ENCODE data around the gene MMP28.
A peak's percentile ranks its signal among the peaks of the same experiment; 100 is the strongest.

Gene MMP28

DNA sequence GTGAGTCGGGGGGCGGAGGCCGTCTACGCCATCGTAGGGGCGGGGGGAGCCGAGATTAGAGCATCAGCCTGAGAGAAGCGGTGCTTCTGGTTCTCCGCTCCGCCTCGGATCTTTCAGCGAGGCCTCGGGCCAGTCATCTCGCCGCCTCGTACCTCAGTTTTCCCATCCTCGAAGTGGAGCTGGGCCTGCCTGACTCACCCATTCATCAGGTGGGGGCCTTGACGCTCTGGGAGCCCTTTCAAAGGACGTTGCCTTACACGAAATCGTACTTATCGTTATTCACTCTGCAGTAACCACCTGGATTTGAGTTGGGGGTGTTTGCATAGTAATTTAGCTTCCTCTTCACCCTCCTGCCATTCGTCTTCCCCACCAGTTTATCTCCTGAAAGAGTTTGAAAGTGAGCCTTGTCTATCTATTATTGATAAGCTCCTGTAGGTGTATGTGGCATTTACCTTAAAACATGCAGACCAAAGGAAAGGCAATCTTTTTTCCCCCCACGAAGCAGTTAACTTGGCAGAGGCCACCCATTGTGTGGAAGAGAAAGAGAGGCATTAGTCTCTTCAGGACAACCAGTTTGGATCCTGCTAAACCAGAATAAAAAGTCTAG lies 14.5 kb upstream of the MMP28 start:
- Histone ChIP-seq H3K4me3 (ENCODE audit: low read depth, low read length) (peak overlapping the region; percentile 94), H3K9me3 (ENCODE audit: control insufficient read depth, low read length) (no peaks in the 10 kb centered on the region), H3K27me3 (ENCODE audit: control insufficient read depth, insufficient read depth, low read length) (no peaks in the 10 kb centered on the region), H3K4me2 (ENCODE audit: low read length) (peak overlapping the region; percentile 83), H3K4me1 (peaks cover 4% of the 10 kb centered on the region), H3K79me2 (peaks cover 28% of the 10 kb centered on the region), H2AFZ (peak overlapping the region; percentile 90), H3K9ac (peak overlapping the region; percentile 99), H3K27ac (peak overlapping the region; percentile 99), H3K36me3 (ENCODE audit: control insufficient read depth, insufficient read depth, low read length) (no peaks in the 10 kb centered on the region)
- TF ChIP-seq, protein P1, sequence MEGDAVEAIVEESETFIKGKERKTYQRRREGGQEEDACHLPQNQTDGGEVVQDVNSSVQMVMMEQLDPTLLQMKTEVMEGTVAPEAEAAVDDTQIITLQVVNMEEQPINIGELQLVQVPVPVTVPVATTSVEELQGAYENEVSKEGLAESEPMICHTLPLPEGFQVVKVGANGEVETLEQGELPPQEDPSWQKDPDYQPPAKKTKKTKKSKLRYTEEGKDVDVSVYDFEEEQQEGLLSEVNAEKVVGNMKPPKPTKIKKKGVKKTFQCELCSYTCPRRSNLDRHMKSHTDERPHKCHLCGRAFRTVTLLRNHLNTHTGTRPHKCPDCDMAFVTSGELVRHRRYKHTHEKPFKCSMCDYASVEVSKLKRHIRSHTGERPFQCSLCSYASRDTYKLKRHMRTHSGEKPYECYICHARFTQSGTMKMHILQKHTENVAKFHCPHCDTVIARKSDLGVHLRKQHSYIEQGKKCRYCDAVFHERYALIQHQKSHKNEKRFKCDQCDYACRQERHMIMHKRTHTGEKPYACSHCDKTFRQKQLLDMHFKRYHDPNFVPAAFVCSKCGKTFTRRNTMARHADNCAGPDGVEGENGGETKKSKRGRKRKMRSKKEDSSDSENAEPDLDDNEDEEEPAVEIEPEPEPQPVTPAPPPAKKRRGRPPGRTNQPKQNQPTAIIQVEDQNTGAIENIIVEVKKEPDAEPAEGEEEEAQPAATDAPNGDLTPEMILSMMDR (IDR thresholded peaks at IDR 0.05) = no peak

DNA sequence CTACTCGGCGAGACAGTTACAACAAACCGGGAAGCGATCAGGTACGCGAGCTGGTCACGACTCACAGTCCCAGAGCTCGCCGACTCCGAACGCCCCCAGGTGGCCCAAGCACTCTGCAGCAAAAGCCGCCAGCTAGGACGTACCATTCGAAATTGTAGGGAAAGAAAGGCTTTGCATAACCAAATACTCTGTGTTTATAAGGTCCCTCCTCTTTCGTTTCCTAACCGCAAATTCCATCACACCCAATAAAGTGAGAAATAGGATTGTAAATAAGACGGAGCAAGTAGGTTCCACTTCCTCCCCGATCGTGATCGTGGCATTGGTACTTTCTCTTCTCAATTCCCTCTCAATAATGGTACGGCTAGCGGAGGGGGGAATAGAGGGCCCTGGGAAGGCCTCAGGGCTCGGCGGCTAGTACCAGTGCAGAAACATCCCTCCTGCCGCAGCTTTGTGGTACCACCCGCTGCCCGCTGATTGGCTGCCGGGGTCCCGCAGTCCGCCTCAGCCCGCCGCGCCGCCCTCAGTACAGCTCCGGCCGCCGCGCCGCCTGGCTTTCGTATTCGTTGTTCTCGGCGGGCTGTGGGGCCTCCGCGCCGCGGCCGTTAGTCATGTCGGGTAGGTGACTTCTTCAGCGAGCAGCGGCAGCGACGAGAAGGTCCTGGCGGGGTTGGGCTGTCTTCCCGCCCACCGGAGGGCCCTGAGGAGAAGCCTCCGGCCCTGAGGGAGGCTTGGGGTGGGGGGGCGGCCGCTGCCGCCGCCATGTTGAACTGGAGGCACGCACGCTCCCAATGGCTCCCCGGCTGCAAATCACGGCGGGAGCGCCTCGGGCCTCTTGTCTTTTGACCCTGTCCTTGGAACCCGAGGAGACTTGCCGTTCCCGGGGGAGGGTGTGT lies 13.8 kb upstream of the MMP28 start, which contains the start of gene TAF15:
TSS of gene TAF15 (plus strand) at position 523 of the 893 bp plus-strand sequence. CDS start at position 609, 86 bp downstream.
- no peaks in the 10 kb centered on the region for H3K27me3 ChIP-seq (ENCODE audit: control insufficient read depth, insufficient read depth, low read length)
- peaks cover 23% of the 10 kb centered on the region for H3K79me2 ChIP-seq
- peak within 1 kb of the TSS; percentile 99 for H3K27ac ChIP-seq
- TF ChIP-seq, protein P1 (IDR thresholded peaks at IDR 0.05) = peak; percentile 75
- H3K9ac ChIP-seq = peak within 1 kb of the TSS; percentile 99
- peak within 1 kb of the TSS; percentile 94 for H3K4me3 ChIP-seq (ENCODE audit: low read depth, low read length)
- H3K4me2 ChIP-seq (ENCODE audit: low read length) = peak within 1 kb of the TSS; percentile 83
- no peaks in the 10 kb centered on the region for H3K9me3 ChIP-seq (ENCODE audit: control insufficient read depth, low read length)
- no peaks in the 10 kb centered on the region for H3K36me3 ChIP-seq (ENCODE audit: control insufficient read depth, insufficient read depth, low read length)
- H3K4me1 ChIP-seq = peaks cover 8% of the 10 kb centered on the region
- H2AFZ ChIP-seq = peak within 1 kb of the TSS; percentile 90

DNA sequence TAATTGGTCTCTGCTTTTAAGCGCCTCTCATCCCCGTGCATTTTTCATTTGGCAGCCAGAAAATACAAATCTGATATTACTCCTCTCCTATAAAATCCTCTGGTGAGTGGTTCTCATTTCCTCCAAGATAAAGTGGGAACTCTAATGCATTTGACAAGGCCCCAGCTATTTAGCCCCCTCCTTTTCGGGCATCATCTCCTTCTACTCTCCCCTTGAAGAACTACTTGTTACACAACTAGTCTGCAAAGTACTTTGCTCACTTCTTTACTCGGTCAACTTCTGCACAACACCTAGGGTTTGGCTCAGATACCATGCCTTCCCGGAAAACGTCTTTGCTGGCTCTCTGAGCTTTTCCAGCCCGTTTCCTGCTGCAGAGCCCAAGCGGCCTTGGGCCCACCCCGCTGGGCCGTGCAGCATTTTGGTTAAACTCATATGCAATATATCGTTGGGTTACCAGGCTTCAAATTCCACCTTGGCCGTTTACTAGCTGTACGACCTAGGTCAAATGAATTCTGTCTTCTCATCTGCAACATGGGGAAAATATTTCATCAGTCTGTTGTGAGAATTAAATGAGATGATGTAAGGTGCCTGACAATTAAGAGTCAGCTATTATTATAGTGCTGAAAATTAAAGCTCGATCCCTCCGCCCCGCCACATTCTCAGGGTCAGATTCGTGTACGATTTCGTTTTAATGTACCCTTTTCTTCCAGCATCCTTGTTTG lies 13.0 kb upstream of the MMP28 start:
- Histone ChIP-seq H3K27me3 (ENCODE audit: control insufficient read depth, insufficient read depth, low read length) (no peaks in the 10 kb centered on the region), H3K4me1 (peaks cover 8% of the 10 kb centered on the region), H3K36me3 (ENCODE audit: control insufficient read depth, insufficient read depth, low read length) (no peaks in the 10 kb centered on the region), H3K79me2 (peaks cover 17% of the 10 kb centered on the region), H3K27ac (peak overlapping the region; percentile 99), H3K4me2 (ENCODE audit: low read length) (peak overlapping the region; percentile 60), H3K9ac (no peak overlapping the region), H2AFZ (peak overlapping the region; percentile 90), H3K4me3 (ENCODE audit: low read depth, low read length) (peak overlapping the region; percentile 94), H3K9me3 (ENCODE audit: control insufficient read depth, low read length) (no peaks in the 10 kb centered on the region)
- TF ChIP-seq, protein P1 (IDR thresholded peaks at IDR 0.05) = no peak

DNA sequence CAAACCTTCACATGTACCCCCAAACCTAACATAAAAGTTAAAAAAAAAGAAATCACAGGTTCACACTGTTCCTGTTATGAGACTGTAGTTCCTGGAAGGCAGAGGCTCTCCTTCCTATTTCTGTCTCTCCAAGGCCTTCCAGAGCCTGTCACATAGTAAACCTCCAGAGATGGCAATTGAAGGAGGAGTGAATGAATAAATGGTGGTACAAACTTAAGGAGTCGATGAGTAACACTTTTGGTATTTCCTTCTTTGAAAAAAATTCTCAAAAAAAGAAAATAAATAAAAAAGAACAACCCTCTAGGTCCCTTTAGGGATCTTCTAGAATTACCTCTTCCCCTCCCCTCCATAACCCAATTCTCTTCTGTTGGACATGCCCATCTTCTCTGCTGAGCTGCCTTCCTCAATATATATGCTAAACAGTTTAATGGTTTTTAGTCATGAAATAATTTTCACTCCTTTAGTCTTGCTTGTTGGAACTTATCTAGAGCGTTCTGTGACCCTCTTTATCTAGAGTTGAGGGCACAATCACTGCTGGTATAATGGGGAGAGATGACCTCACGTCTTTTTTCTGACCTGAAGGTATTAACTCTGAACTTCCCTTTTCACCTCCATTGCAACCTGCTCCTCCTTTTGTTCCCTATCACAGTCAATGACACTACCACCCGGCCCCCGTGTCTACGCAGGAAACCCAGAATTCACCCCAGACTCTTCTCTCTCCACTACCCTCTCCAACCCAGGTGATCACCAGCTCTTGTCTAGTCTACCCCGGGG lies 12.1 kb upstream of the MMP28 start:
- TF ChIP-seq, protein P1 (IDR thresholded peaks at IDR 0.05) = no peak
- Histone ChIP-seq H3K4me3 (ENCODE audit: low read depth, low read length) (no peak overlapping the region), H3K27ac (no peak overlapping the region)

More for the DNA sequence above, 12.1 kb upstream of the MMP28 start:
- Histone ChIP-seq H3K9ac (no peak overlapping the region), H3K9me3 (ENCODE audit: control insufficient read depth, low read length) (no peaks in the 10 kb centered on the region), H3K27me3 (ENCODE audit: control insufficient read depth, insufficient read depth, low read length) (no peaks in the 10 kb centered on the region), H3K4me1 (peaks cover 8% of the 10 kb centered on the region), H3K4me2 (ENCODE audit: low read length) (no peak overlapping the region), H3K36me3 (ENCODE audit: control insufficient read depth, insufficient read depth, low read length) (no peaks in the 10 kb centered on the region), H2AFZ (no peak overlapping the region), H3K79me2 (peaks cover 13% of the 10 kb centered on the region)

All from parathyroid adenoma (tissue), 2 donors.